ENCODE measurements around the gene TBX10. TPM values are rescaled to one million over a fixed set of nuclear protein-coding genes. Genes with fewer than 3 reads are reported as not detected.
"Not testable (repeated sequence)": the region's sequence is repeated elsewhere in the genome, so short reads cannot be mapped to it uniquely, and the experiment has no call there.

The TBX10 gene
- total RNA-seq, 1 experiment from 2014 or later = not detected

- H3K9me3 Mint-ChIP-seq = peaks cover 25 to 27% of the 10 kb centered on the region in 2 experiments
- not testable (repeated sequence) for H3K79me2 ChIP-seq (ENCODE audit: insufficient read depth, low read length); H3K18ac ChIP-seq (ENCODE audit: insufficient read length, low read depth, low read length); H3K23ac ChIP-seq (ENCODE audit: insufficient read length, low read depth, low read length); H3K14ac ChIP-seq (ENCODE audit: insufficient read depth, low read length); H2BK5ac ChIP-seq (ENCODE audit: insufficient read length, low read length); DNase-seq; H3K27ac Mint-ChIP-seq; H3K4me1 Mint-ChIP-seq; H3K9ac ChIP-seq (ENCODE audit: extremely low read depth, insufficient read length, low read length); H2BK20ac ChIP-seq (ENCODE audit: low read depth, low read length, poor library complexity, severe bottlenecking); H2BK15ac ChIP-seq (ENCODE audit: low read depth, low read length); H3K27me3 ChIP-seq (ENCODE audit: insufficient read depth, low read length); H3K4me1 ChIP-seq (ENCODE audit: insufficient read depth, low read length); H3K4me2 ChIP-seq (ENCODE audit: insufficient read depth, insufficient read length, low read length); H3K79me1 ChIP-seq (ENCODE audit: insufficient read depth, low read depth, low read length, poor library complexity, severe bottlenecking); H4K5ac ChIP-seq (ENCODE audit: insufficient read length, low read depth, low read length); H2AK5ac ChIP-seq (ENCODE audit: insufficient read length, low read length); H2BK120ac ChIP-seq (ENCODE audit: low read depth, low read length, poor library complexity, severe bottlenecking); H3K23me2 ChIP-seq (ENCODE audit: insufficient read length, low read depth, low read length, poor library complexity, severe bottlenecking); H3K56ac ChIP-seq (ENCODE audit: insufficient read length, low read depth, low read length); H3K4me3 Mint-ChIP-seq; H3K27ac ChIP-seq (ENCODE audit: insufficient read length, low read depth, low read length); H4K91ac ChIP-seq (ENCODE audit: insufficient read length, low read depth, low read length); H3K4ac ChIP-seq (ENCODE audit: low read depth, low read length); H2BK12ac ChIP-seq (ENCODE audit: insufficient read length, low read depth, low read length); H3T11ph ChIP-seq (ENCODE audit: low read length); H2AFZ ChIP-seq (ENCODE audit: low read length); H4K8ac ChIP-seq (replicated peaks; ENCODE audit: insufficient read length, low read depth, low read length); H4K20me1 ChIP-seq (ENCODE audit: control insufficient read depth, insufficient read depth, insufficient read length)
- H3K27me3 Mint-ChIP-seq (ENCODE audit: low read depth) = peaks cover 10% of the 10 kb centered on the region
- no CpG with 5 or more reads among the region's 5 CpGs for WGBS (ENCODE audit: extremely low coverage, insufficient read length, low lambda C conversion rate)
- TF ChIP-seq, protein P1, sequence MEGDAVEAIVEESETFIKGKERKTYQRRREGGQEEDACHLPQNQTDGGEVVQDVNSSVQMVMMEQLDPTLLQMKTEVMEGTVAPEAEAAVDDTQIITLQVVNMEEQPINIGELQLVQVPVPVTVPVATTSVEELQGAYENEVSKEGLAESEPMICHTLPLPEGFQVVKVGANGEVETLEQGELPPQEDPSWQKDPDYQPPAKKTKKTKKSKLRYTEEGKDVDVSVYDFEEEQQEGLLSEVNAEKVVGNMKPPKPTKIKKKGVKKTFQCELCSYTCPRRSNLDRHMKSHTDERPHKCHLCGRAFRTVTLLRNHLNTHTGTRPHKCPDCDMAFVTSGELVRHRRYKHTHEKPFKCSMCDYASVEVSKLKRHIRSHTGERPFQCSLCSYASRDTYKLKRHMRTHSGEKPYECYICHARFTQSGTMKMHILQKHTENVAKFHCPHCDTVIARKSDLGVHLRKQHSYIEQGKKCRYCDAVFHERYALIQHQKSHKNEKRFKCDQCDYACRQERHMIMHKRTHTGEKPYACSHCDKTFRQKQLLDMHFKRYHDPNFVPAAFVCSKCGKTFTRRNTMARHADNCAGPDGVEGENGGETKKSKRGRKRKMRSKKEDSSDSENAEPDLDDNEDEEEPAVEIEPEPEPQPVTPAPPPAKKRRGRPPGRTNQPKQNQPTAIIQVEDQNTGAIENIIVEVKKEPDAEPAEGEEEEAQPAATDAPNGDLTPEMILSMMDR (conservative IDR thresholded peaks at IDR 0.05) = peak; percentile 32; the same call in 1 of the 3 replicates
- peaks cover 0 to 16% (median 6%) of the 10 kb centered on the region in 3 experiments; a peak in 3 of 7 replicates for H3K36me3 Mint-ChIP-seq (ENCODE audit: insufficient read depth in 1 of 3, low read depth in 3 of 3)
- H3K9me3 ChIP-seq (ENCODE audit: control insufficient read depth, low read depth, low read length) = peaks cover 16% of the 10 kb centered on the region
Measured at GRCh38 chr11:67659651-67660165, 20.1 kb upstream of the TBX10 start.

Data from H9 (cell line).